ENCODE data around the gene ATG16L2. TPM values are rescaled to one million over a fixed set of nuclear protein-coding genes. Genes with fewer than 3 reads are reported as not detected.

The ATG16L2 gene
- total and polyA plus RNA-seq, 7 donors: 4.6 to 47.7 (median 17.5) TPM

GRCh38 chr11:72779495-72780128 is 34.6 kb upstream of the ATG16L2 start:
- DNase-seq: no peak
- Histone ChIP-seq H3K27me3 (no peaks in the 10 kb centered on the region), H3K9me3 (no peaks in the 10 kb centered on the region), H3K27ac (peak overlapping the region in 1 of 4 donors; percentile 62), H3K4me3 (no peak overlapping the region), H3K4me1 (peaks cover 3 to 27% (median 24%) of the 10 kb centered on the region in 4 donors), H3K36me3 (no peaks in the 10 kb centered on the region)
- TF ChIP-seq CTCF (IDR thresholded peaks at IDR 0.05) (no peak), POLR2A (IDR thresholded peaks at IDR 0.05) (no peak), POLR2AphosphoS5 (IDR thresholded peaks at IDR 0.05) (no peak), EP300 (IDR thresholded peaks at IDR 0.05) (no peak)
- 23 to 65% methylated on average over 4 of the region's 4 CpGs for WGBS, 2 donors
- intact Hi-C loops (cut with DNase I): no loop called here

- no peak for TF ChIP-seq EP300 (IDR thresholded peaks at IDR 0.05)
- TF ChIP-seq POLR2AphosphoS5 (IDR thresholded peaks at IDR 0.05): no peak
- no peak for TF ChIP-seq POLR2A (IDR thresholded peaks at IDR 0.05)
- no peak for TF ChIP-seq CTCF (IDR thresholded peaks at IDR 0.05)
- Histone ChIP-seq H3K4me3 (peak overlapping the region; percentile 57 to 75 (median 66)), H3K27me3 (no peaks in the 10 kb centered on the region), H3K9me3 (no peaks in the 10 kb centered on the region), H3K27ac (peak overlapping the region in 2 of 4 donors; percentile 51 to 62), H3K4me1 (peaks cover 3 to 23% (median 20%) of the 10 kb centered on the region in 4 donors), H3K36me3 (no peaks in the 10 kb centered on the region)
- DNase-seq: no peak
- WGBS, 2 donors: 22 to 68% methylated on average over 10 of the region's 10 CpGs
- intact Hi-C loops (cut with DNase I): no loop called here
These were observed 33.7 kb upstream of the ATG16L2 start for GRCh38 chr11:72780296-72781062.

- TF ChIP-seq EP300 (IDR thresholded peaks at IDR 0.05) (no peak), CTCF (IDR thresholded peaks at IDR 0.05) (no peak), POLR2A (IDR thresholded peaks at IDR 0.05) (no peak), POLR2AphosphoS5 (IDR thresholded peaks at IDR 0.05) (no peak)
- no peak for DNase-seq
- peak overlapping the region; percentile 57 to 75 (median 66) for H3K4me3 ChIP-seq
- no peaks in the 10 kb centered on the region for H3K27me3 ChIP-seq
- H3K9me3 ChIP-seq: no peaks in the 10 kb centered on the region
- H3K36me3 ChIP-seq: no peaks in the 10 kb centered on the region
- intact Hi-C loops (cut with DNase I): no loop called here
- 5 to 34% methylated on average over 17 of the region's 17 CpGs for WGBS, 2 donors
- peaks cover 3 to 23% (median 20%) of the 10 kb centered on the region in 4 donors for H3K4me1 ChIP-seq
- peak overlapping the region in 2 of 4 donors; percentile 51 to 62 for H3K27ac ChIP-seq
These were observed 33.2 kb upstream of the ATG16L2 start for GRCh38 chr11:72781063-72781312.

GRCh38 chr11:72781313-72782080 is 32.7 kb upstream of the ATG16L2 start:
- Histone ChIP-seq H3K4me3 (peak overlapping the region; percentile 57 to 75 (median 66)), H3K36me3 (no peaks in the 10 kb centered on the region), H3K4me1 (peaks cover 3 to 23% (median 20%) of the 10 kb centered on the region in 4 donors), H3K27me3 (no peaks in the 10 kb centered on the region), H3K9me3 (no peaks in the 10 kb centered on the region), H3K27ac (peak overlapping the region in 2 of 4 donors; percentile 51 to 62)
- TF ChIP-seq EP300 (IDR thresholded peaks at IDR 0.05) (no peak), CTCF (IDR thresholded peaks at IDR 0.05) (no peak)
- DNase-seq: no peak
- intact Hi-C loops (cut with DNase I): no loop called here
- WGBS, 2 donors: 1 to 2% methylated on average over 89 of the region's 89 CpGs
